Keratinocyte (primary cell): Measurements from ENCODE around the gene FOXK1.
"Not testable (repeated sequence)": the region's sequence is repeated elsewhere in the genome, so short reads cannot be mapped to it uniquely, and the experiment has no call there.

Source experiments
- CTCF ChIP-seq, 3 experiments: IDR thresholded peaks in 1 of 3; conservative IDR thresholded peaks in 1 of 3; optimal IDR thresholded peaks in 1 of 3; 2 replicates in 2 of 3; 3 replicates in 1 of 3; pipeline versions ENCODE3 to v1.5.1; 2011; ENCODE audit warnings: low read length in 3 of 3, mild to moderate bottlenecking in 3 of 3, moderate library complexity in 2 of 3, control low read depth in 1 of 3, inconsistent platforms in 1 of 3; ENCODE audit not compliant: insufficient read depth in 2 of 3; ENCODE audit errors: extremely low read depth in 1 of 3
- EZH2 ChIP-seq: IDR thresholded peaks from one replicate; pipeline ENCODE4 v1.6.1; 2012; ENCODE audit warnings: inconsistent platforms, mild to moderate bottlenecking, low read length, moderate library complexity

- not testable (repeated sequence) for TF ChIP-seq EZH2; CTCF (optimal IDR thresholded peaks at IDR 0.05 in 1 of 3, IDR thresholded peaks at IDR 0.05 in 1 of 3, conservative IDR thresholded peaks at IDR 0.05 in 1 of 3; ENCODE audit: extremely low read depth in 1 of 3, insufficient read depth in 2 of 3, low read length in 3 of 3)
Measured at GRCh38 chr7:4692622-4693021, 10.5 kb downstream of the FOXK1 start.
